AG04450 (cell line): ENCODE measurements around the gene SLK. TPM values are rescaled to one million over a fixed set of nuclear protein-coding genes. Genes with fewer than 3 reads are reported as not detected.

Experiments used
- CTCF ChIA-PET: fragments of 300-600, 350-600 bp; formaldehyde crosslinking; extraction: SDS; loops from one replicate; lab custom pipeline; 2022; ENCODE audit warnings: antibody characterized with exemption, inconsistent platforms; lab: Charles Lee
- POLR2A ChIA-PET: fragments of 350-600 bp; formaldehyde crosslinking; extraction: SDS; loops from one replicate; lab custom pipeline; 2021; ENCODE audit warnings: antibody characterized with exemption, inconsistent platforms; lab: Yijun Ruan, JAX
- DNase-seq: peaks from one replicate; pipeline ENCODE4 v3.0.0-alpha.2; 2011; ENCODE audit warnings: low read depth, low spot score
- H3K27ac ChIP-seq: one replicate; pipeline ENCODE4 v1.5.1; 2012; ENCODE audit warnings: low read depth, low read length, control low read depth
- H3K27me3 ChIP-seq: one replicate; pipeline ENCODE4 v1.6.0; 2012; ENCODE audit warnings: low read length; ENCODE audit not compliant: control insufficient read depth, insufficient read depth
- H3K4me3 ChIP-seq: 2 replicates; pipeline ENCODE4 v1.5.1; 2011; ENCODE audit warnings: mild to moderate bottlenecking, low read depth, low read length, control low read depth
- H3K9me3 ChIP-seq: 2 replicates; pipeline ENCODE4 v1.5.1; 2012; ENCODE audit warnings: low read length; ENCODE audit not compliant: control insufficient read depth, insufficient read depth
- CTCF ChIP-seq: IDR thresholded peaks from 2 replicates; pipeline ENCODE4 v1.5.1; 2011; ENCODE audit warnings: low read depth, low read length, control low read depth, inconsistent platforms
- polyA plus RNA-seq: library from polyadenylated mRNA; depleted of rRNA; stranded (reverse); fragments of >200 nt; gene quantifications from 2 replicates; pipeline ENCODE4 v1.2.3, GENCODE V29; 2011

SLK gene
- polyA plus RNA-seq, 1 experiment, result 16.5 TPM

GRCh38 chr10:104018471-104018870 is 51.5 kb downstream of the SLK start:
- Histone ChIP-seq H3K27ac (no peak overlapping the region), H3K9me3 (no peaks in the 10 kb centered on the region), H3K27me3 (no peaks in the 10 kb centered on the region), H3K4me3 (no peak overlapping the region)
- no peak for TF ChIP-seq CTCF
- POLR2A ChIA-PET, result no interaction called here
- CTCF ChIA-PET, result interaction anchor here (1.0 to 1.8 kb wide), 4 partner anchors 10 to 256 kb away, joined by 3 to 5 read pairs (median 4); no protein-coding TSS in a partner anchor
- DNase-seq, result no peak

GRCh38 chr10:104020020-104020419 is 53.1 kb downstream of the SLK start:
- no peak overlapping the region for H3K27ac ChIP-seq
- DNase-seq, result no peak
- no peak overlapping the region for H3K4me3 ChIP-seq
- CTCF ChIA-PET, result no interaction called here
- POLR2A ChIA-PET, result no interaction called here
- no peaks in the 10 kb centered on the region for H3K9me3 ChIP-seq
- H3K27me3 ChIP-seq, result no peaks in the 10 kb centered on the region
- TF ChIP-seq CTCF, result no peak

- no peak for DNase-seq
- ChIA-PET POLR2A (no interaction called here), CTCF (no interaction called here)
- no peak for TF ChIP-seq CTCF
- Histone ChIP-seq H3K4me3 (no peak overlapping the region), H3K27me3 (no peaks in the 10 kb centered on the region), H3K9me3 (no peaks in the 10 kb centered on the region), H3K27ac (no peak overlapping the region)
These were observed 54.3 kb downstream of the SLK start for GRCh38 chr10:104021246-104021645.

- no peak for DNase-seq
- Histone ChIP-seq H3K9me3 (no peaks in the 10 kb centered on the region), H3K4me3 (no peak overlapping the region), H3K27me3 (no peaks in the 10 kb centered on the region), H3K27ac (no peak overlapping the region)
- POLR2A ChIA-PET, result no interaction called here
- CTCF ChIA-PET, result no interaction called here
- TF ChIP-seq CTCF, result no peak
These were observed 55.1 kb downstream of the SLK start for GRCh38 chr10:104022026-104022425.

- Histone ChIP-seq H3K4me3 (no peak overlapping the region), H3K27me3 (no peaks in the 10 kb centered on the region), H3K27ac (no peak overlapping the region), H3K9me3 (no peaks in the 10 kb centered on the region)
- ChIA-PET CTCF (interaction anchor here (1.0 kb wide), 1 partner anchor 95 kb away, joined by 4 read pairs; no protein-coding TSS in a partner anchor), POLR2A (no interaction called here)
- no peak for DNase-seq
- TF ChIP-seq CTCF, result no peak
These were observed 58.6 kb downstream of the SLK start for GRCh38 chr10:104025524-104025923.
